PC-3 (cell line): Measurements from ENCODE around the gene HRH3.

Source experiments
- CTCF ChIP-seq: fragments of 300-600 bp; sonication (generic); conservative IDR thresholded peaks from 2 replicates; pipeline ENCODE4 v1.5.1; 2017; ENCODE audit warnings: antibody characterized with exemption, low read depth, mild to moderate bottlenecking, low read length
- EZH2 ChIP-seq: fragments of 300-600 bp; sonication (generic); IDR thresholded peaks from one replicate; pipeline ENCODE4 v1.6.1; 2017; ENCODE audit warnings: antibody characterized with exemption, mild to moderate bottlenecking, low read length; ENCODE audit not compliant: unreplicated experiment
- EZH2phosphoT487 ChIP-seq: fragments of 300-600 bp; sonication (generic); IDR thresholded peaks from 2 replicates; pipeline ENCODE4 v1.6.1; 2018; ENCODE audit warnings: mild to moderate bottlenecking, antibody characterized with exemption, low read length, borderline replicate concordance

DNA sequence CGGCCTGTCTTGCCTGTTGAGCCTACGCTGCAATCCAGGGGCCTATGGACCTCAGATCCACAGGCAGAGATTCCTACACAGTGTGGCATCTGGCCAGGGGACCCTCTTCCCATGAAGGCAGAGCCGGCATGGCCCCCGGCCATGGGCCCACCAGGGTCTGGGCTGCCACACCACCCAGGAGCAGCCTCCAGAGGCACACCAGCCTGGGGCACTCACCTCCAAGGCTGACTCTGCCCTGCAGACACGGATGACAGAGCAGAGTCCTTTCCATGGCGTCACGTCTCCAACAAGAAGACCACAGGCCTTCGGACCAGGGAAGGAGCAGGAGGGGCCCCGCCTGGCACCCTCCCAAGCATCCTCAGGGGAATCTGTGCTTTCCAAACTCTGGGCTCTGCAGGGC lies 3.5 kb upstream of the HRH3 start:
- TF ChIP-seq CTCF (no peak), EZH2 (no peak), EZH2phosphoT487 (no peak)
